Left lung (tissue), 10 donors: ENCODE data around the gene WASF2. TPM values are rescaled to one million over a fixed set of nuclear protein-coding genes. Genes with fewer than 3 reads are reported as not detected.

Experiments used
- ATAC-seq: fragments of 200-7000 bp; cut with Tn5 transposase; one replicate; pipeline ENCODE4 v1.9.1; 2020; ENCODE audit warnings: moderate library complexity
- DNase-seq, 4 donors: peaks; one replicate each; pipeline ENCODE4 v3.0.0-alpha.2; 2013 to 2020
- H3K27ac ChIP-seq, 2 donors: fragments of 200-600 bp; sonication (generic) in 1 of 2; one replicate each; pipeline versions ENCODE4 v1.5.0 to v1.8.0; 2020 to 2021
- H3K27me3 ChIP-seq, 2 donors: fragments of 200-600 bp; sonication (generic) in 1 of 2; one replicate each; pipeline versions ENCODE4 v1.5.0 to v1.8.0; 2020 to 2021
- H3K36me3 ChIP-seq, 2 donors: fragments of 200-600 bp; sonication (generic) in 1 of 2; one replicate each; pipeline versions ENCODE4 v1.5.0 to v1.8.0; 2020 to 2021
- H3K4me1 ChIP-seq, 2 donors: fragments of 200-600 bp; one replicate each; pipeline ENCODE4 v1.8.0; 2021
- H3K4me3 ChIP-seq, 2 donors: fragments of 200-600 bp; sonication (generic) in 1 of 2; one replicate each; pipeline versions ENCODE4 v1.5.0 to v1.8.0; 2020 to 2021; ENCODE audit warnings: mild to moderate bottlenecking in 1 of 2
- H3K9me3 ChIP-seq, 2 donors: fragments of 200-600 bp; sonication (generic) in 1 of 2; one replicate each; pipeline versions ENCODE4 v1.5.0 to v1.8.0; 2020 to 2021
- intact Hi-C, 2 donors: fragments of 100-400 bp; cut with DNase I; formaldehyde crosslinking; loops; one replicate each; pipeline versions ENCODE4 v1.11.2 to v1.14.2; 2022
- polyA plus RNA-seq, 6 donors: library from polyadenylated mRNA; unstranded; fragments of 120-200 nt; gene quantifications; one replicate each; pipeline ENCODE4 v1.2.1, GENCODE V29; 2013; ENCODE audit not compliant: insufficient read length in 6 of 6
- total RNA-seq, 2 donors: library from RNA; stranded (reverse); fragmentation: NEBNext Ultra II Directional; extraction: Animal tissue kit (Norgen Biotek cat#: 25700); gene quantifications; one replicate each; pipeline ENCODE4 v1.2.1, GENCODE V29; 2021
- TF ChIP-seq, protein P1 (sequence below), 2 donors: fragments of 200-600 bp; sonication (generic) in 1 of 2; IDR thresholded peaks; one replicate each; pipeline versions ENCODE4 v1.5.0 to v1.8.0; 2021; ENCODE audit warnings: antibody characterized with exemption in 2 of 2
- donor health status: DM: no; HTN: yes; CAD: no.
- donor health status: DM: no; HTN: no; CAD: no.

Gene WASF2
- total and polyA plus RNA-seq, 8 donors, result 108 to 147 (median 134) TPM

DNA sequence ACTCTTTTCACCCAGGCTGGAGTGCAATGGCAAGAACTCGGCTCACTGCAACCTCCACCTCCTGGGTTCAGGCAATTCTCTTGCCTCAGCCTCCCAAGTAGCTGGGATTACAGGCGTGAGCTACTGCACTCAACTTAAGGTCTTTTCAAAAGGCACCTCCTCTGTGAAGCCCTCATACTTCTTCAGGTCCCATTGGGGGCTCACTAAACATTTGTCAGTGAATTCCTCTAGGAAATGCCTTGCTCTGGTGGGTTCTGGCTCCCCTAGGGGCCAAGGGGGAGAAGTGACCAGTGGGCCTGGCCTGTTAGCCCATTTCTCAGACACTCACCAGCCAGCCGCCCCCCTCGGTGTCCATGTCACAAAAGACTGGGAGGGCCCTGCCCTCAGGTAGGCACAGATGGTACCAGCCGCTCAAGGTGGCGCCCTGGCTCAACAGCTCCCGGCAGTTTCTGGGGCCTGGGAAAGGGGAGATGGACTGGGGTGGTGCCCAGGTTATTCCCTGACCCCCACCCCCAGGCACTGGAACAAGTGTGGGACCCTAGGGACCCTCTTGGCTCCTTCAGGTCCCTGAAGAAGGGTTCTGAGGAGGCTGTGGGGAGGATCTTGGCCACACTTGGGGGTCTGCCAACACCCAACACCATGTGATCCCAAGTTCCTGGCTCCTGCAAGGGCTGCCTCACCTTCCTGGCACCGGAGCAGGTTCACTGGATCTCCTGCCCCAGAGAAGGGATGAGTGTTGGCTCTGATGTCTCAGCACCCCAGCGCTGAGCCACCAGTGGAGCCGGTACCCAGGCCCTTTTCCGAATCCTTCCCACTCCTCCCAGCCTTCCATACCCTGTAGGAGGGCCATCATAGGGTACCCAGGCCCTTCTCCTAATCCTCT lies 116.9 kb downstream of the WASF2 start:
- Histone ChIP-seq H3K4me3 (peak overlapping the region in 1 of 2 donors; percentile 40), H3K9me3 (no peaks in the 10 kb centered on the region), H3K36me3 (no peaks in the 10 kb centered on the region), H3K4me1 (peaks cover under 1 to 30% of the 10 kb centered on the region in 2 donors), H3K27me3 (no peaks in the 10 kb centered on the region), H3K27ac (peak overlapping the region in 1 of 2 donors; percentile 73)
- TF ChIP-seq, protein P1, sequence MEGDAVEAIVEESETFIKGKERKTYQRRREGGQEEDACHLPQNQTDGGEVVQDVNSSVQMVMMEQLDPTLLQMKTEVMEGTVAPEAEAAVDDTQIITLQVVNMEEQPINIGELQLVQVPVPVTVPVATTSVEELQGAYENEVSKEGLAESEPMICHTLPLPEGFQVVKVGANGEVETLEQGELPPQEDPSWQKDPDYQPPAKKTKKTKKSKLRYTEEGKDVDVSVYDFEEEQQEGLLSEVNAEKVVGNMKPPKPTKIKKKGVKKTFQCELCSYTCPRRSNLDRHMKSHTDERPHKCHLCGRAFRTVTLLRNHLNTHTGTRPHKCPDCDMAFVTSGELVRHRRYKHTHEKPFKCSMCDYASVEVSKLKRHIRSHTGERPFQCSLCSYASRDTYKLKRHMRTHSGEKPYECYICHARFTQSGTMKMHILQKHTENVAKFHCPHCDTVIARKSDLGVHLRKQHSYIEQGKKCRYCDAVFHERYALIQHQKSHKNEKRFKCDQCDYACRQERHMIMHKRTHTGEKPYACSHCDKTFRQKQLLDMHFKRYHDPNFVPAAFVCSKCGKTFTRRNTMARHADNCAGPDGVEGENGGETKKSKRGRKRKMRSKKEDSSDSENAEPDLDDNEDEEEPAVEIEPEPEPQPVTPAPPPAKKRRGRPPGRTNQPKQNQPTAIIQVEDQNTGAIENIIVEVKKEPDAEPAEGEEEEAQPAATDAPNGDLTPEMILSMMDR (IDR thresholded peaks at IDR 0.05), result peak in 1 of 2 donors; percentile 26
- ATAC-seq (no peak), DNase-seq (no peak)
- intact Hi-C loops, result no loop called here

DNA sequence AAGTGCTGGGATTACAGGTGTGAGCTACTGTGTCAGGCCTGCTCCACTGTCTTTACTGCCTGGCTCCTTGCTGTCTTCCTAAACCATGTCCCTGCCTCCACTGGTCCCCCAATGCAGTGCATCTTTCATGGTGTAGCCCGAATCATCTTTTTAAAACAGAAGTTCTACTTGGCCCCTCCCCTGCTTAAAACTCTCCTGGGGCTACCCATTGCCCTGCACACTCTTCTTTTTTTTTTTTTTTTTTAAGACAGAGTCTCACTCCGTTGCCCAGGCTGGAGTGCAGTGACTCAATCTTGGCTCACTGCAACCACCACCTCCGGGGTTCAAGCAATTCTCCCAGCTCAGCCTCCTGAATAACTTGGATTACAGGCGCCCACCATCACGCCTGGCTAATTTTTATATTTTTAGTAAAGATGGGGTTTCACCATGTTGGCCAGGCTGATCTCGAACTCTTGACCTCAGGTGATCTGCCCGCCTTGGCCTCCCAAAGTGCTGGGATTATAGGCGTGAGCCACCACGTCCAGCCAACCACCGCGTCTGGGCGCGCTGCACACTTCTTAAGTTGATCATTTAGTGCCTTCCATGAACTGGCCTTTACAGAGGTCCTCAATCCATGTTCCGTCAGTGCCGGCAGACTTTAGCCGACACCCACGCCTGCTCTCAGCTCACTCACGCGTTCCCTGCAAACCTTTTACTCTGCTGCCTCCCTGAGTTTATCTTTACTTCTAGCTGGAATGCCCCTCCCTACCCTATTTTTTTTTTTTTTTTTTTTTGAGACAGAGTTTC lies 117.8 kb downstream of the WASF2 start:
- TF ChIP-seq, protein P1 (IDR thresholded peaks at IDR 0.05), result no peak
- no peaks in the 10 kb centered on the region for H3K36me3 ChIP-seq
- DNase-seq (no peak), ATAC-seq (no peak)
- H3K4me1 ChIP-seq, result peaks cover 9 to 38% of the 10 kb centered on the region in 2 donors
- peak overlapping the region in 1 of 2 donors; percentile 73 for H3K27ac ChIP-seq
- no peaks in the 10 kb centered on the region for H3K27me3 ChIP-seq
- intact Hi-C loops, result no loop called here
- H3K4me3 ChIP-seq, result peak overlapping the region in 1 of 2 donors; percentile 40
- H3K9me3 ChIP-seq, result no peaks in the 10 kb centered on the region

DNA sequence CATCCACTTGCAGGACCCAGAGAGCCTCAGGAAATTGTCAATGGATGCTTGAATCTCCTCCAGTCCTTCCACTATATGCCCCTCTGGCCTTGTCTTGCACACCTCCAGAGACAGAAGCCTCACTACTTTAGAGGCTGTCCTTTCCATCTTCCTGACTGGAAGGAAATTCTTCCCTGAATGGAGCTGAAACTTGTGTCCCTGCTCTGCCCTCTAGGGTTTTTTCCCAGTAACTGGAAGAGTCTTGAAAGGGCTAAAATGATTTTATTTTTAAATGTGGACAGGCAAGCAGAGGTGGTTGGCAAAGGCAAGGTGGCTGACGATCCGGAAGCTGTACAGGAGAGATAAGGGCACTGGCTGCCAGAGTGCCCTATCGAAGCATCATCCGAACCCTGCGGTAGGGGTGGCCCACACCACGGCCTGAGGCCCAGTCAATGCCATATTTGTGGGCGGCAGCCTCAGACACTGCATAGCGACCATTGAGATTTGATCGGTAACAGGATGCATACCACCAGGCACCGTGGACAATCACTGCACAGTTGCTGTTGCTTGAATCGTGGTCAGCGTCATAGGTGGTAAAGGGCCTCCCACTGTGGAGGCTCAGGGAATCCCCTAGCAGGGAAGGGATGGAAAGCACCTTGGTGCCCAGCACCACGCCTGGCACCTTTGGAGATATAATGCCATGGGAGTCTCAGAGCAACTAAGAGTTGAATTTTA lies 120.9 kb downstream of the WASF2 start:
- Histone ChIP-seq H3K4me1 (peaks cover 23 to 54% of the 10 kb centered on the region in 2 donors), H3K27ac (peak overlapping the region; percentile 42 to 73), H3K36me3 (peaks cover 0 to 10% of the 10 kb centered on the region in 2 donors), H3K27me3 (peaks cover 0 to 7% of the 10 kb centered on the region in 2 donors), H3K4me3 (peak overlapping the region in 1 of 2 donors; percentile 40), H3K9me3 (no peaks in the 10 kb centered on the region)
- DNase-seq (no peak), ATAC-seq (no peak)
- intact Hi-C loops, result no loop called here
- TF ChIP-seq, protein P1 (IDR thresholded peaks at IDR 0.05), result no peak

DNA sequence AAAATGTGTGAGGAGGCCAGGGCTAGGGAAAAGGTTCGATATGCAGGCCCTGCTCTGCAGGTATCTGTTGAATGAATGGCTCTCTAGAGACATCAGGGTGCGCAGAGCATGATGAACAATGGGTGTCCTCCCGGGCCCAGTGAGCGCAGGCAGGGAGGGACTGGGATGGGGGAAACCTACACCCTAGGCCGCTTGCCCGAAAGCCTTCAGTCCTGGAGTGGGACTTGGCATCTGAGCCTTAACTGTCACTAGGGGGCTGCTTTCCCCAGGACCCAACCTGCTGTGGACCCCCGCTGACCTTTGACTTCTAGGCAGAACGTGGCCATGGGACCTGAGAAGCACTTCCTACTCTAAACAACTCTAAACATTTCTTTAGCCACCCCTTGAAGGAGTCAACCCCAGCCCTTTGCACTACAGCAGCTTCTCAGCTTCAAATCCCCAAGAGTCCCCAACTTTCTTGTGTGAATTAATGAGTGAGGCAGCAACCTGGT lies 122.8 kb downstream of the WASF2 start:
- Histone ChIP-seq H3K36me3 (peaks cover 0 to 28% of the 10 kb centered on the region in 2 donors), H3K27me3 (peaks cover 0 to 7% of the 10 kb centered on the region in 2 donors), H3K4me1 (peaks cover 23 to 57% of the 10 kb centered on the region in 2 donors), H3K27ac (peak overlapping the region; percentile 91 to 98), H3K9me3 (no peaks in the 10 kb centered on the region), H3K4me3 (peak overlapping the region; percentile 67 to 74)
- TF ChIP-seq, protein P1 (IDR thresholded peaks at IDR 0.05), result no peak
- ATAC-seq (no peak), DNase-seq (no peak)
- intact Hi-C loops, result no loop called here
